Testis (tissue), 3 donors: ENCODE measurements around the gene GET4. TPM values are rescaled to one million over a fixed set of nuclear protein-coding genes. Genes with fewer than 3 reads are reported as not detected.
"Not testable (repeated sequence)": the region's sequence is repeated elsewhere in the genome, so short reads cannot be mapped to it uniquely, and the experiment has no call there.

Experiments used
- DNase-seq: peaks from one replicate; pipeline ENCODE4 v3.0.0-alpha.2; 2019
- H3K27ac ChIP-seq, 2 donors: fragments of 200-600 bp; sonication (generic); one replicate each; pipeline ENCODE4 v1.5.1; 2019
- H3K27me3 ChIP-seq: fragments of 200-600 bp; sonication (generic); one replicate; pipeline ENCODE4 v1.5.1; 2019
- H3K36me3 ChIP-seq: fragments of 200-600 bp; sonication (generic); one replicate; pipeline ENCODE4 v1.5.1; 2017; ENCODE audit warnings: low read depth; ENCODE audit errors: missing control alignments
- H3K4me1 ChIP-seq: fragments of 200-600 bp; sonication (generic); one replicate; pipeline ENCODE4 v1.5.1; 2019
- H3K4me3 ChIP-seq, 2 donors: fragments of 200-600 bp; sonication (generic); one replicate each; pipeline ENCODE4 v1.5.1; 2017 to 2019
- H3K9me3 ChIP-seq: fragments of 200-600 bp; sonication (generic); one replicate; pipeline ENCODE4 v1.5.1; 2017
- CTCF ChIP-seq, 3 experiments: fragments of 450-650 bp in 2 of 3; fragments of 200-600 bp in 1 of 3; sonication (generic) in 1 of 3; IDR thresholded peaks; one replicate each; pipeline ENCODE4 v1.5.1; 2016 to 2019; ENCODE audit warnings: antibody characterized with exemption in 3 of 3, mild to moderate bottlenecking in 2 of 3, moderate library complexity in 1 of 3
- POLR2A ChIP-seq: fragments of 450-650 bp; IDR thresholded peaks from one replicate; pipeline ENCODE4 v1.6.1; 2017; ENCODE audit warnings: antibody characterized with exemption, mild to moderate bottlenecking, moderate library complexity
- WGBS, 2 donors: methylation state at CpG; one replicate each; pipeline ENCODE4 v1.1.5; 2018; 5-methylcytosine and 5-hydroxymethylcytosine counted together
- intact Hi-C: fragments of 100-400 bp; cut with DNase I; formaldehyde crosslinking; loops from one replicate; pipeline ENCODE4 v1.15.1; 2023; ENCODE audit warnings: low total_unique reads
- polyA plus RNA-seq: library from polyadenylated mRNA; stranded (reverse); fragments of 350-450 nt; fragmentation: Illumina TruSeq; extraction: RNeasy Lipid Tissue Mini Kit (QIAGEN cat#74804); gene quantifications from one replicate; pipeline ENCODE4 v1.2.3, GENCODE V29; 2014; ENCODE audit warnings: low read depth, low replicate concordance; ENCODE audit not compliant: insufficient read depth
- total RNA-seq, 2 donors: library from RNA; depleted of rRNA; stranded (reverse); fragments of >200 nt; gene quantifications; one replicate each; pipeline ENCODE4 v1.2.3, GENCODE V29; 2016

The GET4 gene
- total and polyA plus RNA-seq, 3 donors from 2014 or later, result 89.0 to 141 (median 128) TPM

DNA sequence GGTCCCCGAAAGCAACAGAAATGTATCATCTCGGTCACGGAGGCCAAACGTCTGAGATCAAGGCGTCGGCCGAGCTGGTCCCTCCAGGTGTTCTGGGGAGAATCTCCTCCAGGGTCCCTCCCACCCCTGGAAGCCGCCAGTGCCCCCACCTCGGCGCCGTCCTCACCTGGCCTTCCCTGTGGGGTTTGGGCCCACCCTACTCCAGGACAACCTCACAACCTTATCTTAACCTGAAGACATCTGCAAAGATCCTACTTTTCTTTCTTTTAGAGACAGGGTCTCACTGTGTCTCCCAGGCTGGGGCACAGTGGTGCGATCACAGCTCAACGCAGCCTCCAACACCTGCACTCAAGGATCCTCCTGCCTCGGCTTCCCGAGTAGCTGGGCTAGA lies 44.7 kb downstream of the GET4 start:
- Histone ChIP-seq H3K27me3 (no peaks in the 10 kb centered on the region), H3K4me1 (peaks cover 3% of the 10 kb centered on the region), H3K4me3 (no peak overlapping the region), H3K36me3 (no peaks in the 10 kb centered on the region), H3K9me3 (no peaks in the 10 kb centered on the region), H3K27ac (no peak overlapping the region)
- DNase-seq, result no peak
- 89 to 92% methylated on average over 15 of the region's 15 CpGs for WGBS, 2 donors
- no peak for TF ChIP-seq POLR2A
- TF ChIP-seq CTCF (IDR thresholded peaks at IDR 0.05), result no peak
- intact Hi-C loops, result no loop called here

DNA sequence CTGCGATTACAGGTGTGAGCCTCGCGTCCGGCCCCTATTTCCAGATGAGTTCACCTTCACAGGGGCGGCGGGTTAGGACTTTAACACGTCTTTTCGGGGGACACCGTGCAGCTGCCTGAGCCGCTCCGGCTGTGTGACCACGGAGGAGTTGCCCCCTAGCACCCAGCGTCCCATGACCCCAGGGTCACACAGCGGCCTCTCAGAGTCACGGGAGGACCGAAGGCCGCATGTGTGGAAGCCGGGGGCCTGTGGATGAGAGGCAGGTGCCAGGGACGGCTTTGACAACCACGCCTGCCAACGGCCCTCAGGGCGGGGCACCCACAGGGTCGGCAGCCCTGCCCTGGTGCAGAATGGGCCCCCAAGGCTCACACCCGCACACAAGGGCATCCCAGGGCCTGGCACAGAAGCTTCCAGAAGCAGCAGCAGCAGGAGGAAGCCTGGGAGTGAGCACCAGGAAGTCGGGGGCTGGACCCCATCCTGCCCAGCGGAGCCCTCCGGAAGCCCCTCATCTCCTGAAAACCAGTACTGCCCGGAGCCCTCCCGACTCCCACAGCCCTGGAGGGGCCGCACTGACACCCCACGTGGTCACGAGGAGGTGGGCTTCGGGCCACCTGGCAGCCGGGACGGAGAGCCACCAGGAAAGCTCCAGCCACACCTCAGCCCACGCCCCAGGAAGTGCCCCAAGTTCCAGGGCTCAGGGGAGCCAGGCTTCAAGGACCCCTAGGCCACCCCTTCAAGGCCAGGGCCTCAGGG lies 45.4 kb downstream of the GET4 start:
- Histone ChIP-seq H3K27me3 (no peaks in the 10 kb centered on the region), H3K9me3 (no peaks in the 10 kb centered on the region), H3K27ac (no peak overlapping the region), H3K36me3 (no peaks in the 10 kb centered on the region), H3K4me1 (no peaks in the 10 kb centered on the region), H3K4me3 (no peak overlapping the region)
- intact Hi-C loops, result no loop called here
- no peak for TF ChIP-seq POLR2A
- TF ChIP-seq CTCF (IDR thresholded peaks at IDR 0.05), result no peak
- 76 to 86% methylated on average over 10 to 35 of the region's 36 CpGs for WGBS, 2 donors
- no peak for DNase-seq

DNA sequence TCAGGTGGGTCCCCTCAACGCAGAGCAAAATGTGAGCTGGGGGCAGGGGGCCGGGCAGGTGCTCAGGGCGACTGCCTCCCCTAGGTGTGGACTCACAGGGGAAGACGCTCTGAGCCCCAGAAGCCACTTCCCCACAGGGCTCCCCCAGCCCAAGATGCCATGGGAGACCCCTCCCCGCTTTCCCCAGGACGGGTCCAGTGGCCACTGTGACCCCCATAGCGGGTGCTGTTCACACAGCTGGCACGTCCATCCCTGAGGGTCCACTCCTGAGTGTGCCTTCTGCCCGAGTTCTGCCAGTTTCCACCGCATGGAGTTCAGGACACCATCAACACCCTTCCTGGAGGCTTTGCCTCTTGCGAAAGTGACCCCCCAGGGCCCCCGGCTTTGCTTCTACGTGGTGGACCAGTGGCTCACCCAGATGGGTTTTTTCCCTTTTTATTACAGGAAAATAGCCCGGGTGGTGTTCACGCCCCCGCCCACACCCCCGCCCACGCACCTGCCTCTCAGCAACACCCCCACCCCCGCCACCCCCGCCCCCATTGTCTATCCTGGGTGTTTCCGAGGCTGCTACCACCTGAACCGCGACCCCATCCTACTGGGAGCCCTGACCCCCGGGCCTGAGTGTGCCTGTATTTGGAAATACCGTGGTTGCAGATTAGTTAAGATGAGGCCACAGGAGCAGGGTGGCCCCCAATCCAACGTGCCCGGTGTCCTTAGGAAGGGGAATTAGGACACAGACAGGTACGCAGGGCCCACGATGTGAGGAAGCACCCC lies 46.2 kb downstream of the GET4 start:
- no peak for DNase-seq
- TF ChIP-seq CTCF (IDR thresholded peaks at IDR 0.05) (no peak), POLR2A (no peak)
- Histone ChIP-seq H3K4me3 (no peak overlapping the region), H3K9me3 (no peaks in the 10 kb centered on the region), H3K4me1 (no peaks in the 10 kb centered on the region), H3K36me3 (no peaks in the 10 kb centered on the region), H3K27me3 (no peaks in the 10 kb centered on the region), H3K27ac (no peak overlapping the region)
- WGBS, 2 donors, result 54 to 74% methylated on average over 13 to 29 of the region's 29 CpGs
- intact Hi-C loops, result no loop called here

DNA sequence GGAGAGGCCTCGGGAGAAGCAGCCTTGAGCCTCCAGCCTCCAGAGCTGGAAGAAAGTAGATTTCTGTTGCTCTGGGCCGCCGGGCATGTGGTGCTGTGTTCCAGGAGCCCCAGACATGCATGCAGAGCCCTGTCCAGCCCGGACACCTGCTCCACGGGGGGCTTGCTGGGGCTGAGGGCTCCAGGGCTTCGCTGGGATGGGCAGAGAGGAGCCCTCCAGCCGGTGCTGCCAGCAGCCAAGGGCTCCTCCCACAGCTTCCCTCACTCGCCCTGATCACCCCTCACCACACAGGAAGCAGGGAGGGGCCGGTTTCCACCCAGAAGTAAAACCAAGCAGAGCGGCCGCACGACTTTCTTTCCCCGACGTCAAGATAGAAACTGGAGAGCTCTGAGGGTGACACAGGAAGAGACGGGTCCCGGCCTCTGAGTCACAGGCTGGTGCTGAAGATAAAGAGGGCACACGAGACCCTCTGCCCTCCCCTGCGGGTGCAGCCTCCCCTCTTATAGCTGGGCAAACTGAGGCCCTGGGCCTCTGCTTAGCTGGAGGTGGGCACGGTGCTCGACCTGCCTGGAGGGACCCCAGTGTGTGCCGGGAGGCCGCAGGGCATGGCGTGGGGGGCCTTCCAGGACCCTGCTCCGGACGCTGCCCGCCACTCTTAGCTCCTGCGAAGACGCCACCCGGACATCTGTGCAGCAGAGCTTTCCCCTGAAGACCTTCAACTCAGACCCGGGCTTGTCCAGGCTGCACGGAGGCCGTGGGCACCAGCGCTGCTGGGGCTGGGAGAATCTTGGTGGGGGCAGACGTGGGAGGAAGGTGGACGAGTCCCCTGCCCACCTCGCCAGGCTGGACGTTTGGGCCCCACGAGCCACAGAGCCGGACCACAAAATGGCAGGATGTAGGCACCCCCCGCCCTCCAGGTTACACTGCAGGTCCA lies 47.0 kb downstream of the GET4 start:
- Histone ChIP-seq H3K4me3 (no peak overlapping the region), H3K27me3 (no peaks in the 10 kb centered on the region), H3K27ac (no peak overlapping the region), H3K9me3 (no peaks in the 10 kb centered on the region), H3K36me3 (no peaks in the 10 kb centered on the region), H3K4me1 (peaks cover 2% of the 10 kb centered on the region)
- 61 to 67% methylated on average over 19 to 39 of the region's 40 CpGs for WGBS, 2 donors
- peak; percentile 70 for DNase-seq
- TF ChIP-seq CTCF (IDR thresholded peaks at IDR 0.05) (no peak), POLR2A (no peak)
- intact Hi-C loops, result no loop called here

GRCh38 chr7:924042-924441 lies 47.7 kb downstream of the GET4 start:
- not testable (repeated sequence) for H3K36me3 ChIP-seq

More at GRCh38 chr7:924042-924441, 47.7 kb downstream of the GET4 start:
- DNase-seq, H3K4me1 ChIP-seq, H3K4me3 ChIP-seq, intact Hi-C loops, H3K27me3 ChIP-seq, H3K27ac ChIP-seq, H3K9me3 ChIP-seq: not testable (repeated sequence)
- 85% methylated on average over 5 to 14 of the region's 25 CpGs for WGBS, 2 donors
